T47D (cell line): ENCODE data around the gene TTI1.

Experiments
- DNase-seq, 2 experiments: peaks; one replicate each; pipeline versions ENCODE4 v3.0.0 to v3.0.0-alpha.2; 2011 to 2012; ENCODE audit warnings: low read depth in 1 of 2, low spot score in 1 of 2
- JUND ChIP-seq: IDR thresholded peaks from 2 replicates; pipeline ENCODE4 v1.6.1; 2012; ENCODE audit warnings: low read depth
- in situ Hi-C: cut with HindIII; loops from 2 replicates; pipeline ENCODE4 v1.10.0; 2016; ENCODE audit warnings: low sequenced_read_pairs, low pct_unique_long_range_greater_than_20kb

Gene TTI1

GRCh38 chr20:38033330-38034107 is at the start of gene TTI1, which contains the start of gene RPRD1B:
Gene TTI1, minus strand, starts transcription at chr20:38033456. Its CDS starts 19,640 bp downstream, at chr20:38013816.
Gene RPRD1B, plus strand, starts transcription at chr20:38033746. Its CDS starts 202 bp downstream, at chr20:38033948.
- in situ Hi-C loops, result no loop called here
- TF ChIP-seq JUND, result no peak
- peak; percentile 89 to 96 for DNase-seq

DNA sequence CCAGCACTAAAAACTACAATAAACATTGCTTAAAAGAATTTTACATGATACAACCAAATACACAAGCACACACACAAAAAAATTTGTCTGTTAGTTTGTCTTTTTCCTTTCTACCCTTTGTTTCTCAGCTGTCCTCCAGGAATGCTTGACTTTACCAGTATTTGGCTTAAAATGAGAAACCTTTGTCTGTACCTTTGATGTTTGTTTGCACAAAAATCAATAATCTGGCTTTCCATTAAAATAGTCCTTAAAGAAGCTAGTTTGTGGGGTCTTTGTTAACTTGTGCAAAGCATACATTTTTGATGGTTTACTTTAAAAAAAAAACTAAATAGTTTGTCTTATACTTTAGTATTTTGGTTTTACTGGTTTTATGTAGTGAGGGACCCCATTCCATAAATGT is 49.6 kb upstream of the TTI1 start:
- no peak for TF ChIP-seq JUND
- no peak for DNase-seq
- in situ Hi-C loops, result no loop called here

- no peak for TF ChIP-seq JUND
- DNase-seq, result no peak
- in situ Hi-C loops, result no loop called here
These were observed 48.3 kb upstream of the TTI1 start for GRCh38 chr20:38081575-38081974.

GRCh38 chr20:38079353-38079752 is 46.1 kb upstream of the TTI1 start:
- no peak for DNase-seq
- in situ Hi-C loops, result no loop called here
- TF ChIP-seq JUND, result no peak

- TF ChIP-seq JUND, result no peak
- in situ Hi-C loops, result no loop called here
- no peak for DNase-seq
These were observed 44.8 kb upstream of the TTI1 start for GRCh38 chr20:38078084-38078483.

GRCh38 chr20:38076548-38076947 is 43.3 kb upstream of the TTI1 start:
- in situ Hi-C loops, result no loop called here
- TF ChIP-seq JUND, result no peak
- no peak for DNase-seq

DNA sequence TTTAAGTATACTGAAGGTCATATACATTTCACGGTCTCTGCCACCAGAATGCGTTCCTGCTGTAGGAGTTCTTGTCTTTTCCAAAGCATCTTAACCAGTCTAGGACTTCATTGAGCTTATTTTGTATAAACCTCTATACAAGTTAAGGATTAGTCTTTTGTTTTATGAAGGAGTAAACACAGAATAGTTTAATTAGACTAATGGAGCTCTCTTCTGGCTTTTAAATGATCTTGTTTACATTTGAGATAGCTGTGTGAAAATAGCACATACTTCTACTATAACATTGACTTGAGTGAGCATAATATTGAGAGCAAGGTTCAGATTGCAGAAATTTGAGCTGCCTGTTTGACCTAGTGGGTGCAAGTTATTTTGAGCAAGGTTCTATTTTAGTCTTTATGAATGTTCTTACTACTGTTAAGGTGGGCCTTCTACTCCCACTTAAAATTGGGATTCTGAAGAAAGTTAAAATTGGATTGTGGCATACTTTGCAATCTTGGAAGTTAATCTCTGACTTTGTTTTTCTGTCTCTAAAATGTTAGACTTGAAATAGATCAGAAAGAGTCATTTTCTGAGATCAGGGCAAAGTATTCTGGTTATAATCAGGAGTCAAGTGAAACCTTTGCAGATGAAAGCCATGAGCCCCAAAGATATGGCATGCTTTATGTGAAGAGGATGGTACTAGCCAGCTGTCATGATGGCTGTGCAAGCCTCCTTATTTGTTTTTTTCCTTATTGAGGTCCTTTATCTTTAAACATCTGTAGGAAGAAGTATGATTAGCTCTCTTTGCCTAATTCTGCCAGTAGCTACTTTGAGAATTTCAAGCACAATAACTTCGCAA is 42.1 kb upstream of the TTI1 start:
- DNase-seq, result no peak
- in situ Hi-C loops, result no loop called here
- no peak for TF ChIP-seq JUND

- peak; percentile 35 to 76 for DNase-seq
- in situ Hi-C loops, result no loop called here
These were observed 40.2 kb upstream of the TTI1 start for GRCh38 chr20:38073307-38074071.

DNA sequence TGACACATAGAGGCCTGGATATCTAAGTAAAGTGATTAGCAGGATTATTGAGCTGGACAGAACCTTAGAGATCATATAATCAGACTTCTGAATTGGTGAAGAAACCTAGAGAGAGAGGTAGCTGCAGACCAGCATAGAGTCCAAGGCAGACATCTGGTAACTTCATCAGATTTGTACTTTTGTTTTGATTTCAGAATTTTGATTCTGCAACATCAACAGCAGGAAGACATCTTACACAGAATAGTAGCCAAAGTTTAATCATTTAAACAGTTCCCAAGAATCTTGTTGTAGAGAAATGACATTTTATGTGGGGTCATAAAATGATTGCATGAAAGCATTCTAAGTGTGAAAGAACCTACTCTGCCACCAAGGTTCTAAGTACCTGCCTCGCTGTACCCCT is 39.6 kb upstream of the TTI1 start:
- in situ Hi-C loops, result no loop called here
- TF ChIP-seq JUND, result no peak
- no peak for DNase-seq

More at GRCh38 chr20:38073307-38074071, 40.2 kb upstream of the TTI1 start:
- no peak for TF ChIP-seq JUND

- in situ Hi-C loops, result no loop called here
- TF ChIP-seq JUND, result no peak
These were observed 34.6 kb upstream of the TTI1 start for GRCh38 chr20:38067717-38068365.

GRCh38 chr20:38066969-38067716 is 33.9 kb upstream of the TTI1 start:
- no peak for TF ChIP-seq JUND
- in situ Hi-C loops, result no loop called here
- DNase-seq, result no peak

More at GRCh38 chr20:38067717-38068365, 34.6 kb upstream of the TTI1 start:
- DNase-seq, result no peak
